Tongue (tissue), 1 donor: ENCODE results near the gene OR6F1. TPM values are rescaled to one million over a fixed set of nuclear protein-coding genes. Genes with fewer than 3 reads are reported as not detected.

Source experiments
- total RNA-seq: library from RNA; depleted of rRNA; stranded (reverse); fragments of >200 nt; gene quantifications from one replicate; pipeline ENCODE4 v1.2.3, GENCODE V29; 2014

OR6F1 gene
- total RNA-seq, 1 donor from 2014 or later: not detected

Other genes with a start within 250 kb of the OR6F1 start
- gene OR2C3, start 180.2 kb downstream of the OR6F1 start, total RNA-seq: not detected
- gene GCSAML, start 167.5 kb downstream of the OR6F1 start, total RNA-seq: 0.72 TPM
- not detected for gene OR2G2, start 128.3 kb downstream of the OR6F1 start, total RNA-seq
- not detected for gene OR2G3, start 111.1 kb downstream of the OR6F1 start, total RNA-seq
- not detected for gene OR13G1, start 36.9 kb downstream of the OR6F1 start, total RNA-seq
- not detected for gene OR14K1, start 22.0 kb upstream of the OR6F1 start, total RNA-seq
- not detected for gene OR14A2, start 31.5 kb upstream of the OR6F1 start, total RNA-seq
- gene OR1C1, start 43.9 kb upstream of the OR6F1 start, total RNA-seq: not detected
- gene OR14A16, start 107.5 kb upstream of the OR6F1 start, total RNA-seq: not detected
- not detected for gene OR11L1, start 125.2 kb upstream of the OR6F1 start, total RNA-seq
- 2.5 TPM for gene TRIM58, start 140.5 kb upstream of the OR6F1 start, total RNA-seq
- gene OR2W3, start 178.9 kb upstream of the OR6F1 start, total RNA-seq: 1.2 TPM
- not detected for gene OR2T8, start 203.6 kb upstream of the OR6F1 start, total RNA-seq
- not detected for gene OR2AJ1, start 208.2 kb upstream of the OR6F1 start, total RNA-seq
- not detected for gene OR2L8, start 232.2 kb upstream of the OR6F1 start, total RNA-seq
- not detected for gene OR2AK2, start 248.6 kb upstream of the OR6F1 start, total RNA-seq